Mucosa of gallbladder (tissue), 1 donor: Measurements from ENCODE around the gene MAST3. TPM values are rescaled to one million over a fixed set of nuclear protein-coding genes. Genes with fewer than 3 reads are reported as not detected.

ENCODE experiments used
- DNase-seq: peaks from one replicate; pipeline ENCODE4 v3.0.0-alpha.2; 2020; ENCODE audit warnings: low spot score
- total RNA-seq: library from RNA; stranded (reverse); gene quantifications from one replicate; pipeline ENCODE4 v1.2.1, GENCODE V29; 2021
- donor health status: DM: no; HTN: no; CAD: no.

MAST3 gene
- total RNA-seq: 24.5 TPM

DNA sequence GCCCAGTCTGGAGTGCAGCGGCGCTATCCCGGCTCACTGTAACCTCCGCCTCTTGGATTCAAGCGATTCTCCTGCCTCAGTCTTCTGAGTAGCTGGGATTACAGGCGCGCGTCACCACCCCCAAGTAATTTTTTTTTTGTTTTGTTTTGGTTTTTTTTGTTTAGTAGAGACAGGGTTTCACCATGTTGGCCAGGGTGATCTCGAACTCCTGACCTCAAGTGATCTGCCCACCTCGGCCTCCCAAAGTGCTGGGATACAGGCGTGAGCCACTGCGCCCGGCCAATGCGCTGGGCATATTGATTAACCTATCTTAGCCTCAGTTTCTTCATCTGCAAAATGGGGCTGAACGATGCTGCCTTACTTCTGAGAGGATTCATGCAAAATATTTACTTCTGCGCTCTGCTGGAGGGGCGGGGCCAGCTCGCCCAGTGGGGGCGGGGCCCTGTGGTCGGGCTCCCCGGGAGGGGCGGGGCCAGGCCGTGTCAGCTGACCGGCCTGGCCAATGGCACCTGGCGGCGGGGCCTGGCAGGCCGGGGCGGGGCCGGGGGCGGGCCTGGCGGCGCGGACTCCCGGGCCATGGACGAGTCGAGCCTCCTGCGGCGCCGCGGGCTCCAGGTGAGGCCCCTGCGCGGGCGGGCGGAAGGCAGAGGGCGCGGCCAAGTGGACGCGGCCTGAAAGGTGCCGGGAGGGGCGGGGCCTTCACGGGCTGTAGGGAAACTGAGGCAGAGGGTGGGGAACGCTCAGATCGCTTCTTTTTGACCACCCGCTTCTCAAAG is at the start of gene MAST3:
Gene MAST3 (plus strand): TSS at position 562 of the 776 bp plus-strand sequence. CDS start 15 bp downstream, at position 577.
- DNase-seq: peak; percentile 91

DNA sequence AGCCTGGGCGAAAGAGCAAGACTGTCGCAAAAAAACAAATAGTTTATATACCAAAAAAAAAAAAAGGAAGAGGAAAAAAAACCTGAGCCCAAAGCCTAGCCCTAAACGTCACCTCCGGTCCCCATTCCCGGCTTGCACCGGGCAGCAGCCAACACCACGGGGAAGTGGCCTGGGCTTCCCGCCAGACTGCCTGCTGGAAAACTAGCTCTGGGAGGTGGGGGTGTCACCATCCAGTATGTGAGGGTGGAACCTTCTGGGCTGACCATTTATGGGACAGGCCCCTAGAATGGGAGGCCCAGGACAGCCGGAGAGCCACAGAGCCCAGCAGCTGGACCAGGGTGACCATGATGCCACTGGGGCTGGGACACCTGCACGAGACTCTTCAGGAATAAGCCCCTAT is 48.2 kb upstream of the MAST3 start:
- peak; percentile 87 for DNase-seq

DNA sequence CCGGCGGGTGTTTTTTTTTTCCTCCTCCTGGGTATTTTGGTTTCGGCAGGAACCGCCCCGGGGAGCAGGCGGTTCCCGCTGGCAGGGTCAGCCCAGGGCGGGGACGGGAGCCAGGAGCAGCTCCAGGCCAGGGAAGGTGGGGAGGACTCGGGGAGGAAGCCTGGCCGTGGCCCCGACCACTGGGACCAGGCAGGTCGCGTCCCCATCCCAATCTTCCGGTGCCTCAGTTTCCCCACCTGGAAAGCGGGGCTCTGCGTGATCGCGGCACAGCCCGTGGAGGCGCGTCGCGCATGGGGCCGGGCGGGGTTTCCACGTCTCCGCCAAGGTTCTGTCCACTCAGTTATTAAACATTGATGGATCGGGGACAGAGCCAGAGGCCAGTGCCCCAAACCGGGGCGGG is 45.7 kb upstream of the MAST3 start:
- no peak for DNase-seq

DNA sequence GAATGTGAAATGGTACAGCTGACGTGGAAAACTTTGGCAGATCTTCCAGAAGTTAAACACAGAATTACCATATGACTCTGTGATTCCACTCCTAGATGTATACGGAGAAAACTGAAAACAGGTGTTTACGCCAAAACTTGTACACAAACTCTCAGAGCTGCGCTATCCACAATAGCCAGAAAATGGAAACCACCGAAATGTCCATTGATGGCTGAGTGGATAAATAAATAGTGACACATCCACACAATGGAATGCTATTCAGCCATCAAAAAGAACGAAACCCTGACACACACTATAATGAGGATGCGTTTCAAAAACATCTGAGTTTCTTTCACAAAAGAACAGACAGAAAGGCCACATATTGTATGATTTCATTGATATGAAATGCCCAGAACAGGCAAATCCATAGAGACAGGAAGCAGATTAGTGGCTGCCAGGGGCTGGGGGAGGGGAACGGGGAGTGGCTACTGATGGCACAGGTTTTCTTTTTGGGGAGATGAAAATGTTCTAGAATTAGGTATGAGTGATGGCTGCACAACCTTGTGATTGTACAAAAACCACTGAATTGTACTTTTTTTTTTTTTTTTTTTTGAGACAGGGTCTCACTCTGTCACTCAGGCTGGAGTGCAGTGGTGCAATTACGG is 43.9 kb upstream of the MAST3 start:
- DNase-seq: no peak

DNA sequence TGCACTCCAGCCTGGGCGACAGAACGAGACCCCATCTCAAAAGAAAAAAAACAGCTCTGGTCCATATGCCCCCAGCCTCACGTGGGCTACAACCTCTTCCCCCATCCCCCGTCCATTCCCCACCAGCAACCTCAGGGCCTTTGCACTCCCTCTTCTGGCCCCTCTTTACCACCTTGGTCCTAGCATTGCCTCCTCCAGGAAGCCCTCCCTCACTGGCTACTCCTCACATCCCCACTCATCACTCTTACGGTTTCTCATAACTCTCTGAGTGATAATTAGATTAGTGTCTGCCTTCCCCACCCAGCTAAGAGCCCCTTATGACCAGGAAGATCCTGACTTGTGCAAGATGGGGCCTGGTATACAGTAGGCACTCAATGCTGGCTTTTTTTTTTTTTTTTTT is 41.6 kb upstream of the MAST3 start:
- no peak for DNase-seq

DNA sequence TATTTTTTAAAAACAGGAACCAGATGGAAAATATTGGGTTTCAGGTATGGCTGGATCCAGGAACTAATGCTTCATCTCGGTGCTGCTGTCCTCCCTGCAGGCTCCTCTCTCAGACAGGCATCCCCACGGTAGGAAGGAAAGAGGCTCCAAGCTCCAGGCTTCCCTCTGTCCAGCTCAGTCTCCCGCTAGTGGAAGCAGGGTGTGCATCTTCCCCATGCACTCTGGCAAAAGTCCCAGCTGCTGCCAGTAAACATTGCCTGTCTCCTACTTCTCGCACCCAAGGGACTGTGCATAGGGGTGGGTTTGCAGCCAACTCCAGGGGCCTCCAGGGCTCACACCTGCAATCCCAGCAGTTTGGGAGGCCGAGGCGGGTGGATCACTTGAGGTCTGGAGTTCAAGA is 40.0 kb upstream of the MAST3 start:
- peak; percentile 26 for DNase-seq

DNA sequence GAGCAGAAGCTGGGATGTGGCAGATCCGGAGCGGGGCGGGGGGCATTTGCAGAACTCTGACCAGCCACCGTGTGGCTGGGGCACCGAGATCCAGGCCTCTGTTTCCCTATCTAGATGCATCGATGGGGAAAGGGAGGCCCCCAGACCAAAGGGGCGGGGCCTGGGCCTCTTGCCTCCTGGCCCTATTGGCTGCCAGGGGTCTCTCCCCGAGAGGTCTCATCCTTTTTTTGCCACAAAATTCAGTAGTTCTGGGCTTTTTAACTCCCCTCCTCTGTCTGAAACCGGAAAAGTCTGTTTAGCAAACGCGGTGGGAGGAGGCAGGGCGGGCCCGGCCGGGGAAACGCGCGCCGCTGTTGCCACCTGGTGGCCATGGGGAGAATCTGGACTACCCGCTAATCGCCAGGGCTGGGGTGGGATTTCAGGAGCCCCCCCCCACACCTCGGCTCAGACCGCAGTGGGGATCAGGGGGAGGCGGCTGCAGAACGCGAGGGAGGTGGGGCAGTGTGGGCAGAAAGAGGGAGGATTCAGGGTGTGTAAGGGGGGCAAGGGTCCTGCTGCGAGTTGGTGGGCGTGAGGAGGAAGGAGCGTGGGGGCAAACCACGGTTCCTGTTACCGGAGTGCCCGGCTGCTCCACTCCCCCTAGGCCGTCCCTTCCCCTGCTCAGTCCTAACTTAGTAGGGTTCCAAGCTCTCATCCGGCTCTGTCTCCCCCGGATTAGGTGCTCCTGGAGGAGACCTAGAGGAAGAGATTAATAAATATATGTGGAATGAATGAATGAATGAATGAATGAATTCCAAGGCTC is 39.2 kb upstream of the MAST3 start:
- peak; percentile 83 for DNase-seq

DNA sequence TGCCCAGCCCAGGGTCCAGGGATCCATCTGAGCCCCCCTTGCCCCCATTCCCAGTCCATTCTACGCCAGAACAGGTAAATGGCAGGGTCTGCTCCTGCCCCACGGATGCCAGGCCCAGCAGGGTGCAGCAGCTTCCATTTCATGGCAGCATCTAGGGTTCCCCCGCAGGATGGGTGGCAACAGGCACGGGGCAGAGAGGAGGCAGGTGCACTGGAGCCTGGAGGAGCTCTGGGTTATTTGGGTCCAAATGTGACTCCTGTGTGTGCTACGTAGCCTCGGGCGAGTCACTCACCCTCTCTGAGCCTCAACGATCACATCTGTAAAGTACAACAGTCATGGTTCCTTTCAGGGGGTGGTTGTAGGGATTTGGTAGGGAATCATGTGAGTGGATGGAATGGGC is 38.3 kb upstream of the MAST3 start:
- DNase-seq: no peak

DNA sequence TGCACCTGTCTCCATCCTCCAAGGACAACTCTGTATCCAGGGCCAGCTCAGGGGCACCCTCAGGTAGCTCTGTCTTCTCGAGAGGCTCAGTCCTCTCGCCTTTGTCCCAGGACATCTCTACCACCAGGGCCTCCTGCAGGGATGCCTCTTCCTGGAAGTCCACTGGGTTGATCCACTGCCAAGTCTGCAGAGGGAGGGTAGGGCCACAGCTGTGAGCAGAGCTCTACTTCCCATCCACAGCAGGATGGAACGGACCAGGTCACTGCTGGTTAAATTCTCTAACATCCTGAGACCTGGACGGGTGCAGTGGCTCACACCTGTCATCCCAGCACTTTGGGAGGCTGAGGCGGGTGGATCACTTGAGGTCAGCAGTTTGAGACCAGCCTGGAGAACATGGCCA is 37.7 kb upstream of the MAST3 start:
- DNase-seq: no peak

DNA sequence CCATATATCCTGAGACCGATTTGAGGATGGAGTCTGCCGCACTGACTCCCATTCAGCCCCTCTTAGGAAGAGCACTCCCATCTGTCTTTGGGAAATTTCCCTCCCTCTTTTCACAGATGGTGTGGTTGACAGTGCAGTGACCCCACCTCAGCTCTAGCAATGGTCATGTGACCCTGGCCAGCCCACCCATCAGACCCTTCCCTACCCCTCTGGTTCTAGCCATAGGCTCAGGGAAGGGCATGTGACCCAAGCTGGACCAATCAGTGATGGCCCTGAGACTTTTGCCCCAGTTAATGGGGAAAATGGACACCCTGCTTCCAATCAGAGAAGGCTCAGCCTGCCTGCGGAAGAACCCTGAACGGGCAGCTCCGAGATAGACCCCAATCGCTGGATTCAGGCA is 37.1 kb upstream of the MAST3 start:
- DNase-seq: no peak

DNA sequence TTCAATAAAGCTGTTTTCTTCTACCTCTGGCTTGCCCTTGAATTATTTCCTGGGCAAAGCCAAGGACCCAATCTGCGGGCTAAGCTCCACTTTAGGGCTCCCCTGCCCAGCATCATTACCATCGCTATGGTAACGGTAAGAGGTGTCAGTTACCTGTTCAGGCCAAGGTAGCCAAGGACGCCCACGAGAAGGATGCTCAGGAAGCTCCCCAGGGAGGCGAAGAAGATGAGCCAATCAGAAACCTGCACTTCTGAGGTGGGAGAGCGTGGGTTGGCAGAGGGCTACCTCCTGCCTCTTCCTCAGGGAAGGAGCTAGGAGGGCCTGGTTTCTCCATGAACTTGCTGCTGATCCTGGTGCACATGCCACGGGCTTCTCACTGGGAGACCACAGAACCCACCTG is 35.5 kb upstream of the MAST3 start:
- DNase-seq: no peak

DNA sequence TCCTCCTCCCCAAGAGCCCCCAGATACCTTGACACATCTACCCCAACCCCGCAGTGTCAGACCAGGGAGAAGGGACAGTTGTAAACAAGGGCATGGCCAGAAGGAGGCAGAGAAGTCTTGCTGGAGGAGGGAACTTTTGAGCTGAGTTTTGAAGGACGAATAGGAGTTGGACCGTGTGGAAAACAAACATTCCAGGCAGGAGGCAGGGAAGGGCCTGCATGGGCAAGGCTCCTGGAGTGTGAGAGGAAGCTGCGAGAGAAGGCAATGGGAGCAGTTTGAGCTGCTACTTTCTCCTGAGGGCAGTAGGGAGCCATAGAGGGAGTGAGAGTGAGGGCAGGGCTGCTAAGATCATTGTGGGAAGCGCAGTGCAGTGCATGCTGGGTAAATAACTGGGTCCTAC is 34.1 kb upstream of the MAST3 start:
- DNase-seq: no peak

DNA sequence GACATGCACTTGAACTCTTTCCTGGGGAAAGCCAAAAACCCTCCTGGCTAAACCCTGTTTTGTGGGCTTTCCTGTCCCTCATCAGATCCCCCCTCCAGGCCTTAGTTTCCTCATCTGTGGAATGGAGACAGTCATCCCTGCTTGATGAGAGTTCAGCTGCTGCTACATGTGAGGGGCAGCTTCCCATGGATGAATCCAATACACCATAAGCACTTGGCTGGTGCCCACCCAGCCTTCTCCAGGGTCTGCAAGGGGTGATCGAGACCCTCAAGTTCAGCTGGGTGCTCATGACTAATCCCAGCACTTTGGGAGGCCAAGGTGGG is 32.4 kb upstream of the MAST3 start:
- no peak for DNase-seq

DNA sequence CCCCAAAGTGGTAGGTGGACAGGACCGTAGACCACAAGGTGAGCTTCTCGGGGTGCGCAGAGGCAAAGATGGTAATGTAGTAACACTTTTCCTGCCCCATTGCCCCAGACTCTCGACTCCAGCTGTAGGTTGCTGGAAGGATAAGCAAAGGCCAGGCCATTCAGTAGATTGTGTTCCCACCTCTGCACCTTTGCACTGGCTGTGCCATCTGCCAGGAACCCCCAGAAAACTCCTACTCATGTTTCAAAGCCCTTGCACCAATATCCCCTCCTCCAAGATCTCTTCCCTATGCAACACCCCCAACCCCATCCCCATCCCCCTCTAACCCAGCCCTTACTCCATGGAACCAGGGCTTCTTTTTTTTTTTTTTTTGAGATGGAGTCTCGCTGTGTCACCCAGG is 29.2 kb upstream of the MAST3 start:
- no peak for DNase-seq

DNA sequence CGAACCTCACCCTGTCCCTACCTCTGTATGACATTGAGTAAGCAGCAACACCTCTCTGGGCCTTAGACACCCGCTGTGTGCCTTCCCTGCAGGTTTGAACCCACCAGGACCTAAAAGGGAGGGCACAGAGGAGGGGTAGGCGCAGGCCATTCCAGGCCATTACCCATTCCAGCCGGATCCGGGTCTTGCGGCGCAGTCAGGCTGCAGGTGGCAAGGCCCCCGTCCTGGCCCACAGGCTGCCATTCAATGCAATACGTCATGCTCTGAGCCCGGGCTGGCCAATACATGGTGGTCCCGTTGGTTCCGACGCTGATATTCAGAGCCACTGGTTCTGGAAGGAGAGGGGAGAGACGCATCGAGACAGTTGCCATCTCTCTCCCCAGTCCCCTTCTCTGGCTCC is 28.2 kb upstream of the MAST3 start:
- no peak for DNase-seq

DNA sequence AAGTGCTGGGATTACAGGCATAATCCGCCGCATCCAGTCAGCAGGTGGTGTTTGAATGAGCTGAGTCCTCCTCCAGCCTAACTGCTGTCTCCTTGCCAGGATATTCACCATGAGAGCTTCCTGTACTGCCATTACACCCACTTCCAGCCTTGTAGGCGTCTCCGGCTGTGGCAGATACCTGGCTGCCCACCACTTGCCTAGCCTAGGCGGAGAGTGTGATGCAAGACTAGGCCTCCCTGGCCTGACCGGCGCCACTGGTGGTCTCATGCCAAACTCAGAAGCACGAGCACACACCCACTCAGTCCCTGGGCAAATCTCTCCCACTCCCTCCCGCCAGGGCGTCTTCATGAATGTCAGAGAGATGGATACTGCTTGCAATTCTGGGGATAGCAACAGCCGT is 27.4 kb upstream of the MAST3 start:
- DNase-seq: no peak

DNA sequence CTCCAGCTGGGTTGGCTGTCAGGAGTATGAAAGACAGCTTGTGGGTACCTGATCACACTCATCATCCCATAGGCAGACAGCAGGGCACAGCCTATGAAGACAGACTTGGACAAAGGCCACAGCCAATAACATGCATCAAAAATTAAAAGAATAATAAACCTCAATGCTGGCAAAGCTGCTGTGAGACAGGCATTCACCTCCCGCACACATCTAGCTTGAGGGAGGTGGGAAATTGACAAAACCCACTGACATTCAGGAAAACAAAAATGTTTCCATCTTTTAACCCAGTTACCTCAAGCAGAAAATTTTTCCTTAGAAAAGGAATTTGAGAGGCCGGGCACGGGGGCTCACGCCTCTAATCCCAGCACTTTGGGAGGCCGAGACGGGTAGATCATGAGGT is 25.2 kb upstream of the MAST3 start:
- no peak for DNase-seq

DNA sequence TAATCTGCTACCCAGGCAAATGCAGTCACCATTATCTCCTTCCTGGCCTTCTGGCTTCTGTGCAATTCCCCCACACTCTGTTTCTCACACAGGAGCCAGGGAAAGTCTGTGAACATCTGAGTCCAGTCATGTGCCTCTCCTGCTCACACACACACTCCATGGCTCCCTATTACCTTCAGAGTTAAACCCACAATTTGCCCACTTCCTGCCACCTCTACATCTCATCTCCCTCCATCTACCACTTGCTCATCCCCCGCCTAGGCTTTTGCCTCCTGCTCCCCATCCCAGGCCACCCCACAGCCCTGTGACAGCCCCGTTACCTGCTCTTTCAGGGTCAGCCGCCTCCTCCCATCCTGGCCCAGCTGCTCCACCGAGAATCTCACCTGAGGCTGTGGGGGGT is 24.4 kb upstream of the MAST3 start:
- DNase-seq: no peak

DNA sequence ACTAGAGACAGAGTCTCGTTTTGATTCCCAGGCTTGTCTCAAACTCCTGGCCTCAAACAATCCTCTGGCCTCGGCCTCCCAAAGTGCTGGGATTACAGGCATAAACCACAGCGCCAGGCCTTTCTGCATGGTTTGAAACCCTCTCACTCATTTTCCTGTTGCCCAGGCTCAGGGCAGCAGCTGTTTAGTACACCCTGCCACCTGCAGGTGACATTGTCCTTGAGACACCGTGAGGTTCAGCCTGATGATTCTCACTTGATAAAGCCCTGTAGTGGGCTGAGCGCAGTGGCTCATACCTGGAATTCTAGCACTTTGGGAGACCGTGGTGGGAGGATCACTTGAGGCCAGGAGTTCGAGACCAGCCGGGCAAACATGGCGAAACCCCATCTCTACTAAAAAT is 23.4 kb upstream of the MAST3 start:
- no peak for DNase-seq

DNA sequence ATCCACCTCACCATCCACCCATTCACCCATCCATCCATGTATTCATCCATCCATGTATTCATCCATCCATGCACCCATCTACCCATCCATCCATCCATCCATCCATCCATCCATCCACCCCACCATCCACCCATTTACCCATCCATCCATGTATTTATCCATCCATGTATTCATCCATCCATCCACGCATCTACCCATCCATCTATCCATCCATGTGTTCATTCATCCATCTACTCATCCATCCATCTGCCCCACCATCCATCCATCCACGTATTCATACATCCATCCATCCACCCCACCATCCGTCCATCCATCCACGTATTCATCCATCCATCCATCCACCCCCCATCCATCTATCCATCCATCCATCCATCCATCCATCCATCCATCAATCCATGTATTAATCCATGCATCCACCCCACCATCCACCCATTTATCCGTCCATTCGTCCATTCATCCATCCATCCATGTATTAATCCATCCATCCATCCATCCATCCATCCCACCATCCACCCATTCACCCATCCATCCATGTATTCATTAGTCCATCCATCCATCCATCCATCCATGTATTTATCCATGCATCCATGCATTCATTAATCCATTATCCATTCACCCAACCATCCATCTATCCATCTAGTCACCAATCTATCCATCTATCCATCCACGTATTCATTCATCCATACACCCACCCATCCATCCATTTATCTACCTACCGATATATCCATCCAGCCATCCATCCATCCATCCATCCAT is 13.5 kb upstream of the MAST3 start:
- DNase-seq: no peak

DNA sequence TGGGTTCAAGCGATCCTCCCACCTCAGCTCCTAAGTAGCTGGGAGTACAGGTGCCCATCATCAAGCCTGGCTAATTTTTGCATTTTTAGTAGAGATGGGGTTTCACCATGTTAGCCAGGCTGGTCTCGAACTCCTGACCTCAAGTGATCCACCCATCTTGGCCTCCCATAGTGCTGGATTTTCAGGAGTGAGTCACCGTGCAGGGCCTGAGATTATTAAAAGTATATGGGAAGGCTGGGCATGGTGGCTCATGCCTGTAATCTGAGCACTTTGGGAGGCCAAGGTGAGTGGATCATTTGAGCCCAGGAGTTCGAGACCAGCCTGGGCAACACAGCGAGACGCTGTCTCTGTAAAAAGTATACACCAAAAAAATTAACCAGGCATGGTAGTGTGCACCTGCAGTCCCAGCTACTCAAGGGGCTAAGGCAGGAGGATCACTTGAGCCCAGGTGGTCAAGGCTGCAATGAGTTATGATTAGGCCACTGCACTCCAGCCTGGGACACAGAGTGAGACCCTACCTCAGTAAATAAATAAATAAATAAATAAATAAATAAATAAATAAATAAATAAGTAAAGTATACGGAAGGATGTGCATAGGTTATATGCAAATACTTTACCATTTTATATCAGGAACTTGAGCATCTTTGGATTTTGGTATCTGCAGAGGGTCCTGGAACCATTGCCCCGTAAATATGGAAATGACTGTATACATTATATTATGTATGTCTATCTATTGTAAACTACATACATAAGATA is 11.7 kb upstream of the MAST3 start:
- DNase-seq: no peak
